GM23338 (cell line): ENCODE data around the gene ACTL6B.

Experiments
- CTCF ChIP-seq, 2 experiments: fragments of 200-600 bp in 1 of 2; sonication (generic) in 1 of 2; conservative IDR thresholded peaks; 2 replicates each; pipeline versions ENCODE4 v1.5.1 to v1.6.1; 2016 to 2017; ENCODE audit warnings: antibody characterized with exemption in 2 of 2, low read depth in 2 of 2, mild to moderate bottlenecking in 2 of 2, moderate library complexity in 1 of 2
- JUNB ChIP-seq: IDR thresholded peaks from one replicate; pipeline ENCODE4 v1.6.1; 2016; ENCODE audit warnings: antibody characterized with exemption; ENCODE audit not compliant: unreplicated experiment
- NANOG ChIP-seq: IDR thresholded peaks from 2 replicates; pipeline ENCODE4 v1.6.1; 2016; ENCODE audit warnings: antibody characterized with exemption, borderline replicate concordance
- REST ChIP-seq: IDR thresholded peaks from one replicate; pipeline ENCODE4 v1.6.1; 2018; ENCODE audit warnings: antibody characterized with exemption; ENCODE audit not compliant: unreplicated experiment

- no peak for TF ChIP-seq JUNB
- TF ChIP-seq CTCF (conservative IDR thresholded peaks at IDR 0.05; ENCODE audit: low read depth in 2 of 2), result no peak
- no peak for TF ChIP-seq NANOG
- TF ChIP-seq REST, result no peak
These were observed 36.0 kb downstream of the ACTL6B start for GRCh38 chr7:100620239-100620638.
